Activated CD4-positive, alpha-beta T cell treated with anti-CD3 and anti-CD28 coated beads for 36 hours (primary cell): Measurements from ENCODE around the gene AMN. TPM values are rescaled to one million over a fixed set of nuclear protein-coding genes. Genes with fewer than 3 reads are reported as not detected.

Experiments used
- ATAC-seq: fragments of 200-7000 bp; cut with Tn5 transposase; one replicate; pipeline ENCODE4 v1.10.0; 2021; ENCODE audit warnings: mild to moderate bottlenecking, moderate library complexity
- CTCF ChIA-PET: fragments of 350-600 bp; sonication (Branson Sonifier 250); formaldehyde crosslinking; loops from one replicate; lab custom pipeline; 2021; ENCODE audit warnings: antibody characterized with exemption; lab: Charles Lee
- POLR2A ChIA-PET: fragments of 350-600 bp; sonication (Branson Sonifier 250); formaldehyde crosslinking; loops from one replicate; lab custom pipeline; 2021; ENCODE audit warnings: antibody characterized with exemption, inconsistent platforms; lab: Charles Lee
- DNase-seq: peaks from one replicate; pipeline ENCODE4 v3.0.0-alpha.2; 2020
- H3K27ac Mint-ChIP-seq: one replicate; pipeline ENCODE4 v1.8.0; 2021; ENCODE audit warnings: mixed read lengths
- H3K27me3 Mint-ChIP-seq: one replicate; pipeline ENCODE4 v1.8.0; 2021; ENCODE audit warnings: mixed read lengths
- H3K36me3 Mint-ChIP-seq: one replicate; pipeline ENCODE4 v1.8.0; 2021; ENCODE audit warnings: low read depth, mixed read lengths
- H3K4me1 Mint-ChIP-seq: one replicate; pipeline ENCODE4 v1.8.0; 2021; ENCODE audit warnings: mixed read lengths
- H3K4me3 Mint-ChIP-seq: one replicate; pipeline ENCODE4 v1.8.0; 2021; ENCODE audit warnings: mild to moderate bottlenecking, moderate library complexity, mixed read lengths
- H3K9me3 Mint-ChIP-seq: one replicate; pipeline ENCODE4 v1.8.0; 2021; ENCODE audit warnings: low read depth, mixed read lengths
- intact Hi-C, 2 experiments: fragments of 100-400 bp; cut with DNase I in 1 of 2; cut with micrococcal nuclease in 1 of 2; formaldehyde crosslinking; loops; one replicate each; pipeline versions ENCODE4 v1.14.2 to v1.15.1; 2022 to 2024; cut with DNase I, micrococcal nuclease
- total RNA-seq, 2 experiments: library from RNA; stranded (reverse); gene quantifications; one replicate each; pipeline ENCODE4 v1.2.3, GENCODE V29; 2021

The AMN gene
- total RNA-seq, 2 experiments from 2014 or later, result 0.23 to 0.53 TPM

GRCh38 chr14:102930753-102931579, 8.5 kb downstream of the AMN start:
- DNase-seq (no peak), ATAC-seq (no peak)
- intact Hi-C loops, result no loop called here
- Mint-ChIP-seq H3K36me3 (no peaks in the 10 kb centered on the region), H3K27me3 (peaks cover 15% of the 10 kb centered on the region), H3K4me3 (no peak overlapping the region), H3K4me1 (peaks cover 4% of the 10 kb centered on the region), H3K27ac (no peak overlapping the region), H3K9me3 (no peaks in the 10 kb centered on the region)
- POLR2A ChIA-PET, result no interaction called here
- CTCF ChIA-PET, result interaction anchor here (0.8 to 1.4 kb wide), 2 partner anchors 13 to 236 kb away, joined by 3 to 4 read pairs; no protein-coding TSS in a partner anchor

GRCh38 chr14:102931580-102932285, 9.3 kb downstream of the AMN start:
- DNase-seq (no peak), ATAC-seq (no peak)
- Mint-ChIP-seq H3K36me3 (no peaks in the 10 kb centered on the region), H3K27me3 (peaks cover 12% of the 10 kb centered on the region), H3K4me1 (peaks cover 4% of the 10 kb centered on the region), H3K4me3 (no peak overlapping the region), H3K9me3 (no peaks in the 10 kb centered on the region), H3K27ac (no peak overlapping the region)
- ChIA-PET POLR2A (no interaction called here), CTCF (interaction anchor here (0.6 to 1.4 kb wide), 2 partner anchors 12 to 35 kb away, joined by 3 read pairs; no protein-coding TSS in a partner anchor)
- intact Hi-C loops, result no loop called here

DNA sequence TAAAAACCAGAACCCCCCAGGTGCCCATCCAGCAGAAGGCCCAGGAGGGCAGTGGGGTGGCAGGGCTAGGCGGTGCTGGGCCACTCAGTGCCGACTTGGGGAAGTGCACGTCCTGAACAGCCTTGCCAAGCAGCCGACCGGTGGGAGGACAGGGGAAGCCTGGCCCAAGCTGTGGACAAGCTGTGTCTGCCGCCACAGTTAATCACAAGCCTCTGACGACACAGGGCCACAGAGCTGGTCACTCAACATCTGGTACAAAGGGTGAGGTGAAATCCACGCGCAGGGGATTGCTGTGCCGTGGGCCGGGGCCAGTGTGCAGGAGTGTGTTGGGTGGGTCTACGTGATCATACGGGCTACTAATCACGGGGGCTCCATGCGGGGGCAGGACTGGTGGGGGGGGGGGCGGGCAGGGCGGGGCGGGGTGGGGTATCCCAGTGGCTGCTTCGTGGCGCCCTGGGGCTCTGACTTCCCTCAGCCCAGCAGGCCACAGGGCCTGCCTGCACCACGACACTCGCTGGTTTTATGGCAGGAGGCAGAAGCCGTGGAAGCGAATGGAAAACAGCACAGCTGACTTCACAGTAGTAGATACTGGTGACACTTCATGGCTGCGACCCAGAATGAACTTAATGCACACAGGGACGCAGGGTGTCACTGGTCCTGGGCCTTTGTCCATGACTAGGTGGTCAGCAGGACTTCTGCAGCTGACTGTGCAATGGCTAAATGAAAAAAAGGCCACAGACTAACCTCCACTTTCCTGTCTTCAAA, 10.2 kb downstream of the AMN start:
- intact Hi-C loops, result no loop called here
- H3K36me3 Mint-ChIP-seq, result no peaks in the 10 kb centered on the region
- DNase-seq, result no peak
- H3K4me1 Mint-ChIP-seq, result peaks cover 4% of the 10 kb centered on the region
- H3K9me3 Mint-ChIP-seq, result no peaks in the 10 kb centered on the region
- ATAC-seq, result no peak
- peaks cover 7% of the 10 kb centered on the region for H3K27me3 Mint-ChIP-seq
- no peak overlapping the region for H3K4me3 Mint-ChIP-seq
- ChIA-PET POLR2A (no interaction called here), CTCF (interaction anchor here (0.6 kb wide), 1 partner anchor 36 kb away, joined by 3 read pairs; no protein-coding TSS in a partner anchor)
- H3K27ac Mint-ChIP-seq, result no peak overlapping the region

DNA sequence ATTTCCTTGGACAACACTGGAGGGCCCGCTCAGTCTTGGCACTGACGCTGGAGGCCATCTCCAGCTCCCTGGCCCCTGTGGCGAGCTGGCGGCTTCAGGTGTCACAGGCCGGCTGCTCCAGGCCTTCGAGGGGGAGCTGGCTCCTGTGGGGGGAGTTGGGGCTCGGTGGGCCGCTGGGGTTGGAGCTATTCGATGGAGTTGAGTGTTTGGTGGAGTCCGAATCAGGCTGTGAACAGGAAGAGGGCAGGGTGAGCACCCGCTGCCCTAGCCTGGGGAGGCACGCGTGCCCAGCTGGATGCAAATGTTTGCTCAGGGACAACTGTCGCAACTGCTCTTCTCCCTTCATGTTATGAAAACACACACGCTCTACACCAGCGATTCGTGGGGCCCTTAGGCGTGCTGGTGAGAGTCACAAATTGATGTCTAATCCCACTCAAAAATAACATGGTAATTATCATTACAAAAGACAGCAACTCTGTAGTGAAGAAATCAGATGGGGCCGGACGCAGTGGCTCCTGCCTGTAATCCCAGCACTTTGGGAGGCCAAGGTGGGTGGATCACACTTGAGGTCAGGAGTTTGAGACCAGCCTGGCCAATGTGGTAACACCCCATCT, 11.3 kb downstream of the AMN start:
- POLR2A ChIA-PET, result interaction anchor here (0.7 kb wide), 1 partner anchor 195 kb away, joined by 4 read pairs; no protein-coding TSS in a partner anchor
- Mint-ChIP-seq H3K4me1 (peaks cover under 1% of the 10 kb centered on the region), H3K27ac (no peak overlapping the region), H3K4me3 (no peak overlapping the region), H3K9me3 (no peaks in the 10 kb centered on the region), H3K27me3 (peaks cover 3% of the 10 kb centered on the region), H3K36me3 (no peaks in the 10 kb centered on the region)
- CTCF ChIA-PET, result no interaction called here
- no peak for DNase-seq
- intact Hi-C loops, result no loop called here
- ATAC-seq, result no peak

- no peaks in the 10 kb centered on the region for H3K9me3 Mint-ChIP-seq
- no peak for DNase-seq
- peaks cover 3% of the 10 kb centered on the region for H3K27me3 Mint-ChIP-seq
- ATAC-seq, result no peak
- ChIA-PET CTCF (interaction anchor here (0.6 kb wide), 1 partner anchor 51 kb away, joined by 3 read pairs; no protein-coding TSS in a partner anchor), POLR2A (interaction anchor here (0.6 kb wide), 1 partner anchor 9 kb away, joined by 10 read pairs; no protein-coding TSS in a partner anchor)
- H3K4me3 Mint-ChIP-seq, result no peak overlapping the region
- H3K27ac Mint-ChIP-seq, result no peak overlapping the region
- intact Hi-C loops, result no loop called here
- no peaks in the 10 kb centered on the region for H3K4me1 Mint-ChIP-seq
- no peaks in the 10 kb centered on the region for H3K36me3 Mint-ChIP-seq
Observed at GRCh38 chr14:102935756-102936155, 13.3 kb downstream of the AMN start.

DNA sequence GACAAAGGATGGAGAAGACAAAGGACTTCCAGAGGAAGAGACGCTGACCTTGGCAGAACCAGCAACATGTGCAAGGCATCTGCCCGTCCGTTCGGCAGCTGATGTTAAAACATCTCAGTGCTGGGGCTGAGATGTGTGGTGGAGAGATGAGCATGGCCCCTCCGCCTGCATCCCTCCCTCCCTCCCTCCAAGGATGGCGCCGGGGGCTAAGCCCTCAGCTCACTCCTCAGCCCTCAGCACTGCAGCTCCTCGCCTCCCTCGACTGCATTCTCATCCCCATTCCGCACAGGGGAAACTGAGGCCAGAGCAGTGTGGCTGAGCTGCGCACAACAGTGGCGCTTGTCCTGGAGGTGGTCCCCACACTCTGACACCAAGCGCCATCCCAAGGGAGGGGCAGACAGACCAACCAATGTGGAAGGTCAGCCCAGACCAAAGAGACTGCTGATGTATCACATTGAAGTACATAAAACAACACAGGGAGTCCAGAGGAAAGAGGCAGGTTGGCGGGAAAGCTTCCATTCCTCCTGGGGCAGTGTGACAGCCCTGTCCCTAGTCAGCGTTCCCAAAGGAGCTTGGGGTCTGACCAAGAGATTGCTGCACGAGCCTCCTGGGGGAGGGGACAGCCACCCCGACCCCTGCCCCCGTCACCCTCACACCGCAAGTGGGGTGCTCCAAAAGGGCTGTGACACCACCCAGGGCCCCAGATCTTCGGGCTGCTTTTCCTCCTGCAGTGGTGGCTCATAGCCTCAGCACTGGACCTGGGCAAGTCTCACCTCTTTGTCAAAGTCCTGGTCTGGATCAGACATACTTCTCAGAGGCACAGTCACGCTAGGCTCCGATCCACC, 15.1 kb downstream of the AMN start:
- Mint-ChIP-seq H3K27ac (no peak overlapping the region), H3K4me1 (no peaks in the 10 kb centered on the region), H3K36me3 (no peaks in the 10 kb centered on the region), H3K4me3 (no peak overlapping the region), H3K27me3 (no peaks in the 10 kb centered on the region), H3K9me3 (no peaks in the 10 kb centered on the region)
- CTCF ChIA-PET, result no interaction called here
- DNase-seq (no peak), ATAC-seq (no peak)
- POLR2A ChIA-PET, result no interaction called here
- intact Hi-C loops, result no loop called here

- Mint-ChIP-seq H3K9me3 (no peaks in the 10 kb centered on the region), H3K4me3 (no peak overlapping the region), H3K27me3 (no peaks in the 10 kb centered on the region), H3K36me3 (no peaks in the 10 kb centered on the region), H3K4me1 (no peaks in the 10 kb centered on the region), H3K27ac (no peak overlapping the region)
- ChIA-PET CTCF (no interaction called here), POLR2A (interaction anchor here (0.6 to 0.7 kb wide), 2 partner anchors 231 to 586 kb away, joined by 4 to 13 read pairs; no protein-coding TSS in a partner anchor)
- DNase-seq (no peak), ATAC-seq (no peak)
- intact Hi-C loops, result no loop called here
Observed at GRCh38 chr14:102938191-102938590, 15.7 kb downstream of the AMN start.

GRCh38 chr14:102939329-102939728, 16.9 kb downstream of the AMN start:
- ChIA-PET CTCF (no interaction called here), POLR2A (no interaction called here)
- Mint-ChIP-seq H3K9me3 (no peaks in the 10 kb centered on the region), H3K36me3 (no peaks in the 10 kb centered on the region), H3K4me1 (no peaks in the 10 kb centered on the region), H3K27me3 (no peaks in the 10 kb centered on the region), H3K27ac (no peak overlapping the region), H3K4me3 (no peak overlapping the region)
- intact Hi-C loops, result no loop called here
- ATAC-seq (no peak), DNase-seq (no peak)

DNA sequence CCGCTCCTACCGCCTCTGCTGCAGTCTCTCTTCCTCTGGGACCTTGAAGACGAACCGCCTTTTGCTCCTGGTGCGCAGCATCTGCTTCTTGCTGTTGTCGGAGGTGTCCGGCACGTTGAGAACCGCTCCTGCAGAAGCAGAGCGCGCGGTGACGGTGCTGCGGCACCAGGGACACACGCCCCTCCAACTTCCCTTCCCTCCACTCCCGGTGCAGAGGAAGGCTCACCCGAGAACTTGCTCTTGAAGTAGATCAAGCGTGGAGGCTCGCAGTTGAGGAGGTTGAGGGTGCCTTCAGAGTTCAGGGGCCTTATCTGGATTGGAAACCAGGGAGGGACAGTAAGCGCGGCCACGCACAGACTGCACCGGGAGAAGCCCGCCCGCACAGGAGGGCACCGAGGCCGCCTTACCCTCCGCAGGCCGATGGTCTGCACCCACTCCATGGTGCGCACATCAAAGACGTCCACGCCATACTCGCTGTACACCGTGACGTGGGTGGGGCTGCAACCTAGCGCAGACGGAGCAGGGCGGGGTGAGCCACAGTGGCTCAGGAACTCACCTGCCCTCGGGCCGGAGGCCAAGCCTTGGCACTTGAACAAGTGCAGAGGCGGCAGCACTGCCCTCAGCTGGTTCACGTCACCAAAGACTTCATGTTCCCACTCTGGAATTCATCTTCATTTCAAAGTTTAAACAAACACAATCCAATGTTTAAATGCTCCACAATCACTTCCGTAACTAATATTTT, 17.5 kb downstream of the AMN start:
- Mint-ChIP-seq H3K36me3 (no peaks in the 10 kb centered on the region), H3K27ac (no peak overlapping the region)
- POLR2A ChIA-PET, result no interaction called here

More for the DNA sequence above, 17.5 kb downstream of the AMN start:
- DNase-seq (no peak), ATAC-seq (no peak)
- Mint-ChIP-seq H3K27me3 (no peaks in the 10 kb centered on the region), H3K4me3 (no peak overlapping the region), H3K4me1 (no peaks in the 10 kb centered on the region), H3K9me3 (no peaks in the 10 kb centered on the region)
- intact Hi-C loops, result no loop called here
- CTCF ChIA-PET, result no interaction called here
